GM12874 (cell line): ENCODE results near the gene TCP11.

Experiments used
- TF ChIP-seq, protein P1 (sequence below): IDR thresholded peaks from 2 replicates; pipeline ENCODE4 v1.5.1; 2011; ENCODE audit warnings: low read depth, mild to moderate bottlenecking, control low read depth, low read length, moderate library complexity; ENCODE audit not compliant: insufficient read depth

The TCP11 gene

DNA sequence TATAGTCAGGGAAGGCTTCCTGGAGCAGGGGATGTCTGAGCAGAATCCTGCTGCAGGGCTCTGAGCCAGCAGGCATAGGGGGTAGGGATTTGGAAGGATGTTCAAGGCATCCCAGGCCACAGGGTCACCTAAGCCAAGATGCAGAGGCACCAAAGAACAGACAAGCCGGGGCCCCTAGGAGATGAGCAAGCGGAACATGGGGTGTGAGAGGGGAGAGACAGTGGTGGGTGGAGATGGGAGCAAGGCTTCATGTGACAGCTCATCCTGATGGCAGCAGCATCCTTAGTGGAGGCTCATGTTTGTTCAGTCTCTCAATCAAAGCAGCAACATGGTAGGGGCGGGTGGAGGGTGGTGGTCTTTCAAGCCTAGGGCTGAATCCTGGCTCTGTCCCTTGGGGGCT lies 29.8 kb upstream of the TCP11 start:
- TF ChIP-seq, protein P1, sequence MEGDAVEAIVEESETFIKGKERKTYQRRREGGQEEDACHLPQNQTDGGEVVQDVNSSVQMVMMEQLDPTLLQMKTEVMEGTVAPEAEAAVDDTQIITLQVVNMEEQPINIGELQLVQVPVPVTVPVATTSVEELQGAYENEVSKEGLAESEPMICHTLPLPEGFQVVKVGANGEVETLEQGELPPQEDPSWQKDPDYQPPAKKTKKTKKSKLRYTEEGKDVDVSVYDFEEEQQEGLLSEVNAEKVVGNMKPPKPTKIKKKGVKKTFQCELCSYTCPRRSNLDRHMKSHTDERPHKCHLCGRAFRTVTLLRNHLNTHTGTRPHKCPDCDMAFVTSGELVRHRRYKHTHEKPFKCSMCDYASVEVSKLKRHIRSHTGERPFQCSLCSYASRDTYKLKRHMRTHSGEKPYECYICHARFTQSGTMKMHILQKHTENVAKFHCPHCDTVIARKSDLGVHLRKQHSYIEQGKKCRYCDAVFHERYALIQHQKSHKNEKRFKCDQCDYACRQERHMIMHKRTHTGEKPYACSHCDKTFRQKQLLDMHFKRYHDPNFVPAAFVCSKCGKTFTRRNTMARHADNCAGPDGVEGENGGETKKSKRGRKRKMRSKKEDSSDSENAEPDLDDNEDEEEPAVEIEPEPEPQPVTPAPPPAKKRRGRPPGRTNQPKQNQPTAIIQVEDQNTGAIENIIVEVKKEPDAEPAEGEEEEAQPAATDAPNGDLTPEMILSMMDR = no peak

DNA sequence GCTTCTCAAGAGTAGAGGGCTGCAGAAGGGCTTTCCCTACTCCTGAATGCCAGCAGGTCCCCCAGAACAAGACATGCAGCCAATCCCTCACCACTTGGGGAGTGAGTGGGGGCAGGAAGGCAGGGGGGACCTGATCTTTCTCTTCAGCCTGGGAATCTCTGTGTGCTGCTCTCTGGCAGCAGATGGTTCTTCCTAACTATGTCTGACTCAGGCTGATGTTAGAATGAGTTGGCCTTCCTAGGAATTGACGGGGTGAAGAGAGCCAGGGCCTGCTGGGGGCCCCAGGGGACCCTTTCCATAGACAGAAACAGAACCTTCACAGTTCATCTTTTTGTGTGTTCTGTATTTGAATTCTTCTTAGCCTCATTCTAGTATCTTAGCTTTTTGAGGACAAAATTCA lies 29.0 kb upstream of the TCP11 start:
- TF ChIP-seq, protein P1 = no peak

DNA sequence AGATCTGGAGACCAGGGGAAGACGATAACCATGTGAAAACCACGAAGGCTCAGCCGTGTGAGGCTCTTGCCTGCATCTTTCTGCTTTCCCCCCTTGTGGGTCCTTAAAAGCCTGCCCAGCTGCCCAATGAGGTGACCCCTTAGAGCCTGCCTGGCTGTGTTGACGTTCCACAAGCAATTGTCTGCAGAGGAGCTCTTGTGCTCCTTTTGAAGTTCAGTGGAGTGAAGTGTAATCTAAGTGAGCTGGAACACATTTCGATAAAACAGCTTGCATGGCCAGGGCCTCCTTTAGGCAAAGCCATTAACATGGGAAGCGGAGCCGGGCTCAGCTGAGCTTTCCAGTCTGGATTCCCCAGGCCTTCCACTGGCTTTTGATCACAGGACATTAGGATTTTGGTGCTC lies 27.3 kb upstream of the TCP11 start:
- TF ChIP-seq, protein P1 = no peak

DNA sequence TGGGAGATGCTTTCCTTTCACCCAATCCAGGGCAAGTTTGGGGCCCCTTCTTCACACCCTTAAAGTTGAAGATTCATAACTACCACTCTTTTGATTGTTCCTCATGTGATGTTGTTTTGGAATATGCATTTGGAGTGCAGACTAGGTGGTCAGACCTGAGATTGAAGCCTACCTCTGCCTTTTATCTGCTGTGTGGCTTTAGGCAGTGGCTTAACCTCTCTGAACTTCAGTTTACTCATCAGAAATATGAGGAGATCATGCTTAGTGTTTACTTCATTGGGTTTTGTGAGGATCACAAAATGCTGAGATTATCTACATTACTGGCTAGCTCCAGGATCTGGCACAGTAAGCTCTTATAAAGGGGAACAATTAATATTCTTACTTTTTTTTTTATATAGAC lies 26.4 kb upstream of the TCP11 start:
- TF ChIP-seq, protein P1 = no peak

DNA sequence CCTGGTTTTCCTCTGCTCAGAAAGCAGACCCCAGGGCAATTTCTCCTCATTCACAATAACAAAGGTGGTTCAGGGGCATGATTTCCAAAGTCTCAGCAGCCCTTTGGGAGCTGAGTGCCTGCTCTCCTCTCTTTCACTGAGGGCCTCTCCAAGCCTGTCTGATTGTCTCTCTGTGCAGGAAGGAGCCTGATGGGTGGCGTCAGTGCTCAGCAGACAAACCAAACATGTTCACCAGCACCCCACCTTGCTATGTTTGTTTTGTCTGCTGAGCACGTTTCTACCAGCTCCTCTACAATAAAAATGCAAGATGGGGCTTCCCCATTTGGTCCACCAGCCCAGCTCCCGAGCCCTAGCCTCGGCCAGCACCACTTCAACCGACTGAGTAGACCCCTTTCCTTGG lies 25.4 kb upstream of the TCP11 start:
- TF ChIP-seq, protein P1 = no peak

DNA sequence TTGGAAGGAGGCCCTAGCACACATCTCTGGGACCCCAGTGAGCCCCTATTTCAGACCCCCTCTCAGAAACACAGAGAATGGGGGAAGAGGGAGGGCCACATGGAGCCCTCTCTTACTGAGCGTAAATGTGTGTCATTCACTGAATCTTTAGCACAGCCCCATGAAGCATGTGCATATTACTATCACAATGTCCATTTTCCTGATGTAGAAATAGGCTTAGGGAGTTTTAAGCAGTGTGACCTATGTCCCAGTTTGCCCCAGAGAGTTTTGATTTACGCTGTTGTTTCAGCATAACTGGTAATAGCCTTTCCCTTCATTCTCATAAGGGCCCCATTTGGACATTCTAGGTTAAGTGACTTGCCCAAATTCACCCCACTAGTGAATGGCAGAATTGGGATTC lies 25.0 kb upstream of the TCP11 start:
- TF ChIP-seq, protein P1 = no peak

DNA sequence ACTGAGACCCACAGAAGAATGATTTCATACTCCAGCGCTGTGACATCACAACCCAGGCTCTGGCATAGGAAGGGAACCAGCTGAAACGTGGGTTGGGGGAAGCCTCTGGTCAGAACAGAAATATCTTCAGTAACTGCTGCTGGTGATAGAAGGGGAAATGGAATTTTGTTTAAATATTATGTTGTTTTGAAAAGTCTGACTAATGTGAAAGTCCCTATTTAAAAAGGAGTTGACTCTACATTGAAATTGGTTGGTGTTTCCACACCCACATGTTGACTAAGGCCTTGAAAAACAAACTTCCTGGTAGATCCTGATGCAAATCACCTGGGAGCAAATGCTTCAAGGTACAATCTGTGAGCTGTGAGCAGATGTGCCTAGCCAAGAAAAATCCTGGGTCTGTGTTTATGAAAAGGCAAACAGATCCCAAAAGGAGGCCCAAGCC lies 24.5 kb upstream of the TCP11 start:
- TF ChIP-seq, protein P1 = no peak

DNA sequence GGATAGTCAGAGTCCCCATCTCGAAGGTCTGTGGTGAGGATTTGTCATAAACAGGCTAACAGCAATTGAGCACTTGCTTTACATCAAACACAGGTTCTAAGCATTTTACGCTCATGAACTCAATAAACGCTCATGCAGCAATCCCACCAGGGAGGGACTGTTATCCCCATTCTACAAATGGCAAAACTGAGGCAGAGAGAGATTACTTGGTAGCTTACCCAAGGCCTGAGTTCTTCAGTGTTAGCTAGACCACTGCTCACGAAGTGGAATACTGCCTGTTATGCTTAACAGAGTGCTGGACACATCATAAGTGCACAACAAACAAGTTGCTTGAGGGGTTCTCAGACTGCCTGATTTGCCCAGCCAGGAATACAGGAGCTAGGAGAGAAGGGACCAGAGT lies 23.7 kb upstream of the TCP11 start:
- TF ChIP-seq, protein P1 = no peak
